HL-60 (cell line): ENCODE results near the gene PPP1R9A.

Experiments
- CTCF ChIP-seq: IDR thresholded peaks from one replicate; pipeline ENCODE4 v1.5.1; 2011; ENCODE audit warnings: low read length, control low read depth, inconsistent platforms; ENCODE audit not compliant: insufficient read depth
- GABPA ChIP-seq: IDR thresholded peaks from 2 replicates; pipeline ENCODE4 v1.6.1; 2012; ENCODE audit warnings: low read depth
- POLR2AphosphoS5 ChIP-seq: IDR thresholded peaks from 2 replicates; pipeline ENCODE4 v1.6.1; 2012; ENCODE audit warnings: low read depth
- REST ChIP-seq: IDR thresholded peaks from 2 replicates; pipeline ENCODE4 v1.6.1; 2012; ENCODE audit warnings: low read depth; ENCODE audit not compliant: insufficient replicate concordance

GRCh38 chr7:94888995-94889523 is 18.3 kb upstream of the PPP1R9A start:
- TF ChIP-seq CTCF (no peak), POLR2AphosphoS5 (no peak), REST (no peak), GABPA (no peak)
